Transverse colon (tissue), 4 donors: Measurements from ENCODE around the gene CMTM2. TPM values are rescaled to one million over a fixed set of nuclear protein-coding genes. Genes with fewer than 3 reads are reported as not detected.

ENCODE experiments used
- DNase-seq: peaks from one replicate; pipeline ENCODE4 v3.0.0-alpha.2; 2019
- H3K27ac ChIP-seq, 4 donors: fragments of 200-600 bp; sonication (generic); 2 replicates each; pipeline ENCODE4 v1.5.1; 2016 to 2018; ENCODE audit warnings: inconsistent platforms in 4 of 4
- H3K27me3 ChIP-seq: fragments of 200-600 bp; sonication (generic); 2 replicates; pipeline ENCODE4 v1.5.1; 2017; ENCODE audit warnings: inconsistent platforms
- H3K36me3 ChIP-seq, 4 donors: fragments of 200-600 bp; sonication (generic); 2 replicates each; pipeline ENCODE4 v1.5.1; 2017 to 2019; ENCODE audit warnings: inconsistent platforms in 4 of 4
- H3K4me1 ChIP-seq, 4 donors: fragments of 200-600 bp; sonication (generic); 2 replicates each; pipeline ENCODE4 v1.5.1; 2017 to 2020; ENCODE audit warnings: inconsistent platforms in 4 of 4
- H3K4me3 ChIP-seq, 4 donors: fragments of 200-600 bp; sonication (generic); 1 replicate in 1 of 4; 2 replicates in 3 of 4; pipeline versions ENCODE4 v1.5.1 to v1.6.1; 2017 to 2019; ENCODE audit warnings: inconsistent platforms in 4 of 4
- H3K9me3 ChIP-seq, 2 donors: fragments of 200-600 bp; sonication (generic); 2 replicates each; pipeline ENCODE4 v1.5.1; 2017 to 2019; ENCODE audit warnings: inconsistent platforms in 2 of 2
- CTCF ChIP-seq, 5 experiments: fragments of 200-600 bp in 3 of 5; fragments of 450-650 bp in 2 of 5; sonication (generic) in 3 of 5; IDR thresholded peaks; 1 replicate in 2 of 5; 2 replicates in 3 of 5; pipeline ENCODE4 v1.5.1; 2016 to 2017; ENCODE audit warnings: antibody characterized with exemption in 5 of 5, inconsistent platforms in 3 of 5, mild to moderate bottlenecking in 2 of 5, moderate library complexity in 1 of 5
- EP300 ChIP-seq: sonication (generic); formaldehyde crosslinking; IDR thresholded peaks from one replicate; pipeline ENCODE4 v1.6.1; 2017; ENCODE audit warnings: antibody characterized with exemption, low read depth
- POLR2A ChIP-seq: fragments of 450-650 bp; IDR thresholded peaks from one replicate; pipeline ENCODE4 v1.6.1; 2016; ENCODE audit warnings: antibody characterized with exemption, mild to moderate bottlenecking, moderate library complexity
- POLR2AphosphoS5 ChIP-seq, 3 donors: sonication (generic); formaldehyde crosslinking; IDR thresholded peaks; one replicate each; pipeline ENCODE4 v1.6.1; 2016; ENCODE audit warnings: antibody characterized with exemption in 3 of 3
- WGBS, 2 donors: methylation state at CpG; one replicate each; pipeline ENCODE4 v1.1.5; 2018; ENCODE audit warnings: low coverage in 1 of 2; 5-methylcytosine and 5-hydroxymethylcytosine counted together
- in situ Hi-C, 4 donors: fragments of 200-750 bp; cut with MboI; loops; one replicate each; pipeline versions ENCODE4 v1.15.0 to v1.15.1; 2017; ENCODE audit warnings: low sequenced_read_pairs in 3 of 4, low pct_ligation_motif_present in 1 of 4, low pct_unique_long_range_greater_than_20kb in 1 of 4
- intact Hi-C: fragments of 100-400 bp; cut with DNase I; formaldehyde crosslinking; loops from one replicate; pipeline ENCODE4 v1.15.1; 2023; ENCODE audit warnings: low total_unique reads
- total RNA-seq, 4 donors: library from RNA; depleted of rRNA; stranded (reverse); fragments of >200 nt; gene quantifications; one replicate each; pipeline ENCODE4 v1.1.0, GENCODE V29; 2016

The CMTM2 gene, protein sequence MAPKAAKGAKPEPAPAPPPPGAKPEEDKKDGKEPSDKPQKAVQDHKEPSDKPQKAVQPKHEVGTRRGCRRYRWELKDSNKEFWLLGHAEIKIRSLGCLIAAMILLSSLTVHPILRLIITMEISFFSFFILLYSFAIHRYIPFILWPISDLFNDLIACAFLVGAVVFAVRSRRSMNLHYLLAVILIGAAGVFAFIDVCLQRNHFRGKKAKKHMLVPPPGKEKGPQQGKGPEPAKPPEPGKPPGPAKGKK
- total RNA-seq, result under 1 TPM in 1 of 4 donors, not detected in 3; 0.48 TPM

- Histone ChIP-seq H3K4me3 (peak within 1 kb of the TSS in 2 of 4 donors; percentile 15 to 38), H3K36me3 (no peaks in the 10 kb centered on the region), H3K9me3 (no peaks in the 10 kb centered on the region), H3K27me3 (peaks cover 30% of the 10 kb centered on the region), H3K27ac (no peak within 1 kb of the TSS), H3K4me1 (peaks cover 0 to 16% (median 11%) of the 10 kb centered on the region in 4 donors)
- WGBS, 2 donors, result 41% methylated on average over 75 of the region's 77 CpGs; no CpG with 5 or more reads in 1 of the 2 donors
- no peak for TF ChIP-seq POLR2AphosphoS5 (IDR thresholded peaks at IDR 0.05)
- no peak for TF ChIP-seq POLR2A
- TF ChIP-seq EP300, result no peak
- TF ChIP-seq CTCF (IDR thresholded peaks at IDR 0.05), result no peak
- in situ Hi-C loops (loop anchor here in 3 of 4 donors (25.0 kb wide), 2 partner anchors 92 to 167 kb away; no protein-coding TSS in a partner anchor), intact Hi-C loops (no loop called here)
- DNase-seq, result no peak
Measured at GRCh38 chr16:66578651-66579531, at the start of gene CMTM2. CMTM2 (plus strand) TSS chr16:66579463; CDS start chr16:66579608, 145 bp downstream.

DNA sequence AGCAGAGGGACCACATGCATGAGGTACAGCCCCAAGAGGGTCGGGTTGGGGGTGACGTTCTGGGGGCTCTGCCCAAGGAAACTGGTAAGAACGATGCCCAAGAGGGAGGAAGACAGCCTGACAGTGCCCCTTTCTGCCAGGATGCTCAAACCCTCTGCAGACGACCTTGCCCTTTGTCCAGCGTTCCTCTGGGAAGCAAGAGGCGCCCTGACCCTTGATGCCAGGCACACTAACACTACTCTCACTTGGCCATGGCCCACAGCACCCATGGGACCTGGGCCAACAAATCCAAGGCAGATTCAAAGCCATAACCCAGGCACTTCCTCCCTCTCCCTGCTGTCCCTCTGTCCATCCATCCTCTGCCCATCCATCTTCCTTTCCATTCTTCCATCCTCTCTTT lies 49.8 kb upstream of the CMTM2 start:
- no peak for TF ChIP-seq POLR2A
- no peak for TF ChIP-seq POLR2AphosphoS5 (IDR thresholded peaks at IDR 0.05)
- TF ChIP-seq CTCF (IDR thresholded peaks at IDR 0.05), result no peak
- no peak for TF ChIP-seq EP300
- Histone ChIP-seq H3K36me3 (peaks cover 0 to 24% (median 10%) of the 10 kb centered on the region in 4 donors), H3K4me1 (peaks cover 0 to 9% (median 4%) of the 10 kb centered on the region in 4 donors), H3K27me3 (no peaks in the 10 kb centered on the region), H3K27ac (no peak overlapping the region), H3K9me3 (no peaks in the 10 kb centered on the region), H3K4me3 (no peak overlapping the region)
- 84 to 87% methylated on average over 4 to 6 of the region's 6 CpGs for WGBS, 2 donors
- intact Hi-C loops, result no loop called here
- DNase-seq, result no peak
- in situ Hi-C loops, result no loop called here

DNA sequence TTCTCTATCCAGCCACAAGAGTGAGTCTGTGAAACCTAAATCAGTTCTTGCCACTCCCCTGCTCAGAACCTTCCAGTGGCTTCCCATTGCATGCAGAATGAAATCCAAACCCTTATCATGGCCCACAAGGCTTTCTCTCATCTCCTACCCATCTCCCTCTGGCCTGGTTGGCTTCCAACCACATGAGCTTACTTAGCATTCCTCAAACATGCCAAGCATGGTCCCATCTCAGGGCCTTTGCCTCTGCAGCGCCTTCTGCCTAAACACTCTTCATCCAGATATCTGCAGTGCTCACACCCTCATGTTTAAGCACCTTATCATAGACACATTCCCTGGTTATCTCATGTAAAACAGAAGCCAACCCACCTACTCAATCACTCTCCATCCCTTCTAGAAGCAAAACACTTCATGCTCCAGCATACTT lies 44.9 kb upstream of the CMTM2 start:
- TF ChIP-seq POLR2AphosphoS5 (IDR thresholded peaks at IDR 0.05) (no peak), CTCF (IDR thresholded peaks at IDR 0.05) (no peak), EP300 (no peak), POLR2A (no peak)
- Histone ChIP-seq H3K36me3 (peaks cover 0 to 20% (median 9%) of the 10 kb centered on the region in 4 donors), H3K4me1 (peaks cover 0 to 4% (median 0%) of the 10 kb centered on the region in 4 donors), H3K27ac (no peak overlapping the region), H3K9me3 (no peaks in the 10 kb centered on the region), H3K27me3 (no peaks in the 10 kb centered on the region), H3K4me3 (no peak overlapping the region)
- WGBS, 2 donors, result 83 to 96% methylated on average over 1 of the region's 1 CpG
- in situ Hi-C loops (no loop called here), intact Hi-C loops (no loop called here)
- no peak for DNase-seq

DNA sequence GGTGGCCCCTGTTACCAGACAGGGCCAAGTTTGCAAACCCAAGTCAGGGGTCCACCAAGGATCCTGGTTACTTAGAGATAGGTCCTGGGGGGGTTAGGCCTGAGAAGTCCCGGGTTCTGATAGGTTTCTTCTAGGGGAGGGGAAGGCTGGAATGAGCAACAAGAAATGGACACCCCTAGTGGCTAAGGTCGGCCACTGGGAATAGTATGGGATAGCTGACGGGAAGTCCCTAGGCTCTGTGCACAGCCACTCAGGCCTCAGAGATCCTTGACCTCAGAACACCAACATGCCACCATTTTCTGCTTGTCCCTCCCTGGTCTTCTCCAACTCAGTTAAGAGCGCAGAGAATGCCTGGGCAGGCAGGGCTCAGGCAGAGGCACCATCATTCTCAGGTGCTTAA lies 42.7 kb upstream of the CMTM2 start:
- no peak for DNase-seq
- intact Hi-C loops (no loop called here), in situ Hi-C loops (no loop called here)
- no peak overlapping the region for H3K4me3 ChIP-seq
- no peaks in the 10 kb centered on the region for H3K27me3 ChIP-seq
- no peaks in the 10 kb centered on the region for H3K9me3 ChIP-seq
- H3K36me3 ChIP-seq, result peaks cover 0 to 13% (median under 1%) of the 10 kb centered on the region in 4 donors
- WGBS, 2 donors, result 91% methylated on average over 4 of the region's 4 CpGs; no CpG with 5 or more reads in 1 of the 2 donors
- peaks cover 0 to 4% (median 0%) of the 10 kb centered on the region in 4 donors for H3K4me1 ChIP-seq
- no peak overlapping the region for H3K27ac ChIP-seq
- TF ChIP-seq EP300 (no peak), POLR2AphosphoS5 (IDR thresholded peaks at IDR 0.05) (no peak), CTCF (IDR thresholded peaks at IDR 0.05) (no peak), POLR2A (no peak)
